HG03521 (cell line): Measurements from ENCODE around the gene ECEL1.
"Not testable (repeated sequence)": the region's sequence is repeated elsewhere in the genome, so short reads cannot be mapped to it uniquely, and the experiment has no call there.

Experiments
- ATAC-seq: cut with Tn5 transposase; IDR thresholded peaks from one replicate; pipeline ENCODE4 v1.9.1; 2021; ENCODE audit warnings: mild to moderate bottlenecking, moderate library complexity; ENCODE audit not compliant: unreplicated experiment

ECEL1 gene

DNA sequence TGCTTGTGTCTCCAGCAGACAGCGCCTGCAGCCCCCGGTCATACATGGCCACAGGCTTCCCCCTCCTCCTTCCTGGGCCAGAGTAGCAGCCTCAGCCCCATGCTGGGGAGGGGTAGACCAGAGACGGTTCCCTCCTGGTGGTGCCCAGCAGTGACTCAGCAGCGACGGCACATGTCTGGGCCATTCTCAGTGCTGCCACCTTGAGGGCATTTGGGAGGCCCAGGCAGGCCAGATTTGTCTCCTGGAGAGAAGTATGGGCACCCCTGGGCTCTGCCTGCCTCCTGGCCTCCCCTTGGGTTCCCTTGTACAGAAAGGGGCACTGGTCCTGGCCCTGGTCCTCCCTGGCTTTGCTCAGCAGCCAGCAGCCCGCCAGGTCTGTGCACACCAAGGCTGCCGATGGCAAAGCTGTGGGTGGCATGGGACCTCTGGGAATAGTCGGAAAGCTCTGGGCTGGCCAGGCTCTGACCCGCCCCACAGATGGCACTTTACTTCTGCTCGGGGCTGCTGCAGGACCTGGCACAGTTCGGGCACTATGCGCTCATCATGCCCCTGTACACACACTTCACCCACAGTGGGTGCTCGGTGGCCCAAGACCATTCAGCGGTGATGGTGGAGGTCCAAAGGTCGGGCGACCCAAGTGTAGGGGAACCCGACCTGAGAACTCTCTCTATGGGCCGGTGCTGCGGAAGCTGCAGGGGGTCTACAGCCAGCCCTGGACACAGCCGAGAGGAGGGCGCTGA lies 43.1 kb downstream of the ECEL1 start:
- no peak for ATAC-seq

DNA sequence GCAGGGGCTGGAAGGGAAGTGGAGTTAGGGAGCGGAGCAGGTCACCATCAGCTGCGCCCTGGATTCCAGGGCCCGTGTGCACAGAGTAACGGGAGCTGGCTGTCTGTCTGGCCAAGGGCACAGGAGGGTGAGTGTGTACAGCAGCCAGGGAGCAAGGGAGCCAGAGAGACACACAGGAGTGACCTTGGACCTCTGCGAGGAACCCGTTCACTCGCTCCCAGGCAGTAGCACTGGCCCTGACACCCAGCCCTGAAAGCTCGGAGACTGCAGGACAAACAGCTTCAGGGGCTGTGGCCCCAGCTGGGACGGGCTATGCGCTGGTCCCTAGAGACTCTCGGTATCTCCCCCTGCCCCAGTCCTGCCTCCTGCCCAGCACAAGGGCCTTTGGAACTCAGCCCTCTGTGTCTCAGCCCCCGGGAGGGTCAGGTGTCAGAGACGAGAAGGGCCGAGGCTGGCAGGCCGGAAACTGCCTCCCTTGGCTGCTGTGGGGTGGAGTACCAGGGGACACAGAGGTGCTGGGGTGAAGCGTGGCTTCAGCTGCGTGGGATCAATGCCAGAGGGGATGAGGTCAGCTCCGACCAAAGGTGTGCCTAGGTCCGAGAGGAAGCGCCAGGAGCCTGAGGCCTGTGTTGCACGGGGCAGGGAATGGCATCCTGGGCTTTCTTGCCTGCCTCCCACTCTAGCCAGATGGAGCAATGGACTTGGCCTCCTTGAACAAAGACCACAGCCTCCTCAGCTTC lies 43.8 kb downstream of the ECEL1 start:
- not testable (repeated sequence) for ATAC-seq

DNA sequence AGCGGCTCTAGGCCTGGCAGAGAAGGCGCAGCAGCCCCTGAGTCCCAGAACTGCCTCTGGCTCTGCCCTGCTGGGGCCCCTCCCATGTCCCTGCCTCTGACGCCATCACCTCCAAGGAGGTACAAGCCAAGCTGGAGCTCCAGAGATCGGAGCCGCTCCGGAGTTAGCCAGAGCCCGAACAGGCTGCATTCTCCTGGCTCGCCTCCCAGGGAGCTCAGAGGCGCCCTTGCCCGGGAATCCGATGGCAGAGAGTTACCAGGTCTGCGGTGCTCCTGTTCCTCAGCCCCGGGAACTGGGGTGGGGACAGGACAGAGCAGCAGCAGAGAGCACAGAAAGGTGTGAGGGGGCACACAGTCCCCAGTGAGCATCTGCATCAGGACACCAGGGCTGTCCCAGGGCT lies 44.6 kb downstream of the ECEL1 start:
- ATAC-seq: not testable (repeated sequence)

DNA sequence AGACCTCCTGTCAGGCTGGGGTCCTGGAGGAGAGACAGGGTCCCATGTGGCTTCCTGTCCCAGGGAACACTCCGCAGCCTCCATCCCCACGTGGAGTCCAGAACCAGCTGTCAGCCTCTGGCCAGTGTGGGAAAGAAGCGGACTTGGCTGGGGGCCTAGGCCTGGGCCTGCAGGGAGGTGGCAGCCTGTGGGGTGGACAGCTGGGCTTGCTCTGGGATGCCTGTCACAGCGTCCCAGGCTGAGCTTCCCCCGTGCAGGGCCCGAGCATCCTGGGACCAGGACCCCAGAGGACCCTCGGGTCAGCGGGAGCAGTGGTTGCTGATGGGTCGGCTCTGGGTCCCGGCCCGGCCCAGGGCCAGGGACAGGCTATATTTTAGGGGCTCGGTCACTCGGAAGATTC lies 45.2 kb downstream of the ECEL1 start:
- ATAC-seq: not testable (repeated sequence)

DNA sequence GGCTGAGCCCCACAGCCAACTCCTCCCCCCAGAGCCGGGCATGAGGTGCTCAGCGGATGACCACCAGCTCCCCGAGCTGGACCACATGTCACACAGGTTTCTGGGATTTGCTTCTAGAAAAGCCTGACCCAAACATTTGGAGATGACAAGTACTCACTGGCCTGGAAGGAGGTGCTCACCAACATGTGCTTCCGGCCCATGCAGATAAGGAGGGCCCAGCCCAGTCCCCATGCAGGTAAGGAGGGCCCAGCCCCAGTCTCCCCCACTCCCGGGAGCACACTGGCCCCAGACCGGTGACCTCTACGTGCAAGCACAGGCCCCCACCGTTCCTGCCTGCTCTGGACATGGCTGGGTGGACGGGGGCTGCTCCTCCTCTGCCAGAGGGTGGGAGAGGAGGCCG lies 45.7 kb downstream of the ECEL1 start:
- ATAC-seq: not testable (repeated sequence)

DNA sequence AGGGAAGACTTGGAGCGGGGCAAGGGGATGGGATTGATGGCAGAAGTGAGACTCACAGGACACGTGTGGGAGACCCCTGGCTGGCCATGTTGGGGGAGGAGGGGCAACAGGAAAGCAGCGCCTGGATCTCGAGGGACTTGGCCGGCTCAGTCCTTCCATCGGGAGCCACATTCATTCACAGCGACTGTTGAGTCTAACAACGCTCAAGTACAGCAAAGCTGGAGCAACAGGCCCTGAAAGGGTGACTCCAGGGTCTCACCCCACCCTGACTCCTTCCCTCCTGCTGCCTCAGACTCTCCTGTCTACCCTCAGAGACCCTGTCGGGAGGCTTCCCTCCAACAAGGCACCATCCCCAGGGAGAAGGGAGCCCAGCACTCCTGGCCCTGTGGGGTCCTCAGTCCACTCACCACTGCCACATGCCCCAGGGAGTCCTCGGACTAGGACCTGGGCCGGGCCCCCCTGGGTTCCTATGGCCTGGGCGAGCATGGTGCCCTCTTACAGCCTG lies 46.4 kb downstream of the ECEL1 start:
- no peak for ATAC-seq

DNA sequence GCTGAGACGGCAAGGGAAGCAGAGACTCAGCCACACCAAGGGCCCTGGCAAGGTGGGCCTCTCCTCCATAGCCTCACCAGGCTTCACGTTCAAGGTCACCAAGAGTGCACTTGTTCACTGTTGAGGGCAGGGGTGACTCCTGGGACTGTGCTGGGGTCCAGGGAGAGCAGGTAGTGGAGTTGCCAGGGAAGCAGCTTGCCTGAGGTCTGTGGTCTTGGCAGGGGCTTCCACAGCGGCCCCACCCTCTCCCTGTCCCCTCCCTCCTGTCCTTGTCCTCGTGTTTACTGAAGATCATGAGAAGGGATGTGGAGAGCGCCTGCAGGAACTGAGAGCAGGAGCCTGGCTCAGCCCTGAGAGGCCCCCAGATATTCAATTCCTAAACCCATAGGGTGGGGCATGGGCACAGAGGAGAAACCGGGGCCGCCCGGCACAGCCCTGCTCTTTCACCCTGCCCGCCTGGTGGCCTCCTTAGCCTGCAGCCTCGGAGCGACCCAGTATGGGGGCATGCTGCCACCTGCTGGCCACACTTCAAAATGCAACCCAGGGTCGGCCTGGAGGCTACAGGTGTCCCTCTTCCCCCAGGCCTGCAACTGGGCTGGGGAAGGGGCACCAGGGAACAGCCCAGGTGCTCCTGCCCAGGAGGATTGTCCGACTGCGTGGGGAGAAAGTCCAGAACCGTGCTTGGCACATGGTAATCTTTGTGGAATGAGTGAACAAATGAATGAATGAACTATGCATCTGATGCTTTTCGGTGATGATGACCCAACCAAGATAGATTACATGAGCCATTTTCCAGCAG lies 47.2 kb downstream of the ECEL1 start:
- ATAC-seq: peak; percentile 73

DNA sequence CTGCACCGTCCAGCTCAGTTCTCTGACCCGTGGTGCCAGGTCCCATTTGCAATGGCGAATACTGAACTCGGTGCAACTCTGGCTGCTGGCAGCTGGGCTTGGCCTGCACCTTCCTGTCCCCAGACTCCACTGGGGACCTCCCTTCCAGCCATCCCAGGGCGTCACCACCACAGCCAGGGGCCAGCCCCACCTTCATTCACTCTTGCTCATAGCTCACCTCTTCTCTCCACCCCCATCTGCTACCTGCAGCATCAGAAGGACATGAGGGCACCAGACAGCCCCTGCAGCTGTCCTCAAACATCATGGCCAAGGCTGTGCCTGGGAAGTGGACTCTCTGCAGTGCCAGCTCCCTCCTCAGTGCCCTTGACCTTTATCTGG lies 47.9 kb downstream of the ECEL1 start:
- ATAC-seq: no peak

DNA sequence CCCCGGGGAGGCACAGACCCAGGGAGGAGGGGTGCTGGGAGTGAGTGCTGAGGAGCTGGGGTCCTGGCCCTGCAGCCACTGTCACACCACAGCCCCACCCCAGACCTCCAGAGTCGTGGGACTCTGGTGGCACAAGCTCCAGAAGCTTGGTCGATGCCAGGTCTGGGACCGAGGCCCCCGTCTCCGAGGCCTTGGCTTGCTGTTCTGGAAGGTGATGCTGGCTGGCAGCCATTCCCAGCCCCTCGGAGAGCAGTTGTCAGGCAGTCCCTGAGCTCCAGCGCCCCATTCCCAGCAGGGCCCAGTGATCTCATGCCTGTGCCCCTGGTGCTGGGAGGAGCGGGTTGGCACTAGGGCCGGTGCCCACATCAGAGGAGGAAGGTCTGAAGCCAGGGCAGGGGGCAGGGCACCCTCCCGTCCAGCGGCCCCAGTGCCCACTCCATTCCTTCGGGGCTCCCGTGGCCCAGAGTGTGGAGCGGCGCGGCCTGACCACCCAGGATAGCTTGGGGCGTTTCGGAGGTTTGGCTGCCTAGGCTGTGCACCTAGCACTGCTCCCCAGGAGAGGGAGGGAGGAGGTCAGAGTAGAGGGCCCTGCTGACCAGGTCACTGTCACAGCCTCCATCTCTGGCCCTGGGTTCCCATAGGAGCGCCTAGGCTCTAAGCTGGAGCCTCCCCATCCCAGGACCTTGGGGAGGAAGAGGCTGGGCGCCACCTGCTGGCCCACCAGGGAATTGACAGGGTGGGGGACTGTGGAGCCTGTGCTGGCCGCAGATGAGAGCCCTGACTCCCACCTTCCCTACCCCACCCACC lies 48.5 kb downstream of the ECEL1 start:
- ATAC-seq: no peak

DNA sequence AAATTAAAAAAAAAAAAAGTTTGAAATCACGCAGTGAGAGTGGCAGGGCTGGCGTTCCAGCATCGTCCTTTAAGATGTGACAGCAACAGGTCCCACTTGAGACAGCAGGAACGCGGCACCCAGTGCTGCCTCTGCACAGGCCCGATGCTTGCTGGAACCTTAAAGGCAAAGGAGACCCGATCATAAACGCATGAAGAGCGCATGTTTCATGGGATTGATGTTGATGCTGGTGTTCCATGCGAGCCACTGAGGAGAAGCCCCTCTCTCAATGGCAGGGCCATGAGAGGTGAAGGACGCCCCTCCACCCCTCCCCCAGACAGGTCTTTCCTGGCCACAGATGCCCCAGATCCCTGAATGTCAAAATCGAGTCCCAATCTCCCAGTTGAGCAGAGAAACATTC lies 49.5 kb downstream of the ECEL1 start:
- ATAC-seq: no peak

DNA sequence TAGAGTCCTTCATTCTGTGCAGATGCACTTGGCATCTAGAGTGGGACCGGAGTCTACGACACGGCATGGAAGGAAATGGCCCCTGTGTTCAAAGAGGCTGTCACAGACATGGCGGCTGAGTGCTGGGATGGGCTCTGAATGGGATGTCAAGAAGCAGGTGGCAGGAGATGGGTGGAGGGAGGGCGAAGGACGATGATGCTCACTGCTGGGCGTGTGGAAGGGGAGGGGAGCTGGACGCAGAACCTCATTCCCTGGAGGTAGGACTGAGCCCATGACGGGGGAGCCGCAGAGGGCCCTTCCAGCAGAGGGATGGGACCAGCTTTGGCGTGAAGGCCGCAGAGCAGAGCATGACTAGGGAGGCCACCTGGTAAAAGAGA lies 50.5 kb downstream of the ECEL1 start:
- no peak for ATAC-seq

DNA sequence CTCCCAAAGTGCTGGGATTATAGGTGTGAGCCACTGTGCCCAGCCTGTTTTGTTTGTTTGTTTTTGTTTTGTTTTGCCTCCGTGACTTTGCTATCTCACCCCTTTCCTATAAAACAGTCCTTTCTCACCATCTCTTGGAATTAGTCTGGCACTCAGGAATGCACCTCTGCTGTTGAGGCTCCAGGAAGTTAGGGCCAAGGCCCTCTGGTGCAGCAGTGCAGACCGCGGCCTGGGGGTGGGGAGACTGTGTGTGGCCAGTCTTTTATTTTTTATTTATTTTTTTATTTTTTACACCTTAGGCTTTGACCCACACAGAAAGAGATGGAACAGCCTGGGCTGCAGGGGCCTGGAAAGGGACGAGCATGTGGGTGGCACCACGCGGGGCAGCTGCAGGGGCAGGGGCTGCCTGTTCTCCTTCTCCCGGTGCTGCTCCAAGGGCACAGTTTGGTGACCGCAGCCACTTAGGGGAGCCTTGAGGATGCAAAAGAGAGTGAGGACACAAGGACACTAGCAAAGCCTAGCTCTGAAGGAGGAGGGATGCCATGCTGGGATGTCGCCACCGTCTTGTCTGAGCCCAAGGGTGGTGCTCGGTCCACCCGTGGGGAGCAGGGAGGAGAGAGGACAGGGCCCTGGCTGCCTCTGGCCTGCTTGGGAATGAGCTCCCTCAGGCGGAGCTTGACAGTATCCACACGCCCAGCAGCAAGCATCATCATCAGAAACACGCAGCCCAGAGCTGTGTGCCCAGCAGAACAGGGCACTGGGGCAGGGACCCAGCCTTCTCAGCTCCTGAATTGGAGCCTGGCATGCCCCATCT lies 51.0 kb downstream of the ECEL1 start:
- no peak for ATAC-seq

DNA sequence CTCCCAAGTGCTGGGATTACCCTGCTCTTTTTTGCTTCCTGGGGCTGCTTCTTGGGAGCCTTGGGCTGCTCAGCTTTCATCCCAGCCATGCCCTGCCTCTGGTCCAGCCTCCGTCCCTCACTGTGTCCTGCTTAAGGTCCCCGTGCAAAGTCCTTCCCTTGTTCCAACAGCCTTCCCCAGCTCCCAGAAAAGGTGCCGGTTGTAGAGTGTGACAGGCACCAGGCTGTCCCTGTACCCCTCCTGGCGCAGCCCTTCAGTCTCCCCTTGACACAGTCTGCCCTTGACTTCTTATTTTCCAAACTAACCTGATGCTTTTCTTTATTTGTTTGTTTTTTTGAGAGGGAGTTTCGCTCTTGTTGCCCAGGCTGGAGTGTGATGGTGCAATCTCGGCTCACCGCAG lies 51.8 kb downstream of the ECEL1 start:
- no peak for ATAC-seq

DNA sequence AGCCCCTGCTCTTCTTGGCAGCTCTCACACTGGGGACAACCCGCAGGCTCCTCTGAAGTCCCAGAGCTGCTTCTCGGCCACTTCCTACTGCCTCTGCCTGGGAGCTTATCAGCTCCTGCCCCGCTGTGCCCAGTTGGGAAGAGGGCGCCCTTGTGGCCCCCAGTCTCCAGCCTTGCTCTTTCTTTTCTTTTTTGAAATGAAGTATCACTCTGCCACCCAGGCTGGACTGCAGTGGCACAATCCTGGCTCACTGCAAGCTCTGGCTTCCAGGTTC lies 52.3 kb downstream of the ECEL1 start:
- ATAC-seq: no peak

DNA sequence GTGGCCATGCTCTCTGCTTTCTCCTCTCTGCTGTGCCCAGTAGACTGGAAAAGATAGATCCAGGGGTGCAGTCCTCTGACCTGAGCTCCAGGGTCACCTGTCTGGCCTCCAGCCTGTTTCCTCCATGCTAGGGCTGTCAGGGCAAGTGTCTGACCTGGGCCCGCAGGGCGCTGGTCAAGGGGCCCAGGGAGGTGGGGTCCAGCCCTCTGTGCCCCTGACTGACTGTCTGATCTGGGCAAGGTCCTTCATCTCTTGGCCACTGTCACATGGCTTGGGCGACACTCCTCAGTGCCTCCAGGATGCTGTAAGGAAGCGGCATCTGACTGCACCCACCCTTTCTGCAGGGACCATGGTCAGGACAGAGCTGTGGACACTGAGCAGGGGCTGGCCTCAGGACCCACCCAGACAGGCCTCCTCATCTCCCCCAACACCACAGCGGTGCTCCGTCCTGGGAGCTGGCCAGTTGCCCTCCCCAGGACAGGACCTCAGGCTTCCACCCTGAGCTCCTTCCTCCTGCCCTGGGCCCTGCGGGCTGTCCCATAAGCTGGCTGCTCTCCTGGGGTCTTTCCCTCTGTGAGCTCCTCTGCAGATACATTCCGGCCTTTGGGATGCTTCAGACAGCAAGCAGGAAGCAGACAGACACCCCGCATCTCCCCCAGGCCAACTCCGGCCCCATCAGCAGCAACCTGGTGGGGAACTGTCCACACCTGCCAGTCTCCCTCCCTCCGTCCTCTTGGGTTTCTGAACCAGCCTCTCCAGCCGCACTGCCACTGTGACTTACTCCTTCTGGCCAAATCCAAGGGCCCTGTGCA lies 52.9 kb downstream of the ECEL1 start:
- no peak for ATAC-seq

DNA sequence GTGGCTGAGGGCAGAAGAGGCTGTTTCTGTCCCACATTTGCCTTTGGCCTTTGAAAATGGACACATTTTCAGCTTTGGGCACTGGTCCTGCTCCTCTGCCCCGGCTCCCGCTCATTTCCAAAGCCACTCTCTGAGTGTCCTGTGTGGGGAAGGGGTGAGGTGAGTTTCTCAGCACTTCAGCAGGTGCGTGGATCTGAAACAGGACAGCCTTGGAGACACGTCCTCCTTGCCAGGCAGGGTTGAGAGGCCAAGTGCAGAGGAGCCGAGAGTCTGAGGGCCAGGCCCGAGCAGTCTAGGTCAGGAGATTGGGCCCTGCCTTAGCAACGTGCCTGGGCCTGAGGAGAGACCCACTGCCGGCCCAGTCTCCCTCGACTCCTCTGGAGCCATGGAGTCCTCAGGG lies 53.5 kb downstream of the ECEL1 start:
- no peak for ATAC-seq

DNA sequence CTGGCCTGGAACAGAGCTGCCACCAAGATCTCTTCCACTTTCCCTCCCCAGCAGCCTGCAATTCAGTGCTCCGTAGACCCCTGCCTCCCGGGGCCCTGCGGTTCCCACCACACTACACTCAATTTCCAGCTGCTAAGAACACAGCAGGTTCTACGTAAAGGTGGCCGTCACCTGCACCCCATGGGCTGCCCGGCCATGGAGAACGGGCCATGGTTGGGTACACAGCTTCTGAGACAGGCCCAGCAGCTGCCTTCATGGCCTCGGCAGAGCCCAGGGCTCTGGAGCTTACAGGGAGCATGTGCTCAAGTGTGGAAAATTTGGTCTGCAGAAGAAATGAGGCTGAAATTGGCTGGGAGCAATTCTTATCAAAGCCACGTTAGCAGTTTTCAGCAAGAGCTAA lies 54.0 kb downstream of the ECEL1 start:
- ATAC-seq: not testable (repeated sequence)

DNA sequence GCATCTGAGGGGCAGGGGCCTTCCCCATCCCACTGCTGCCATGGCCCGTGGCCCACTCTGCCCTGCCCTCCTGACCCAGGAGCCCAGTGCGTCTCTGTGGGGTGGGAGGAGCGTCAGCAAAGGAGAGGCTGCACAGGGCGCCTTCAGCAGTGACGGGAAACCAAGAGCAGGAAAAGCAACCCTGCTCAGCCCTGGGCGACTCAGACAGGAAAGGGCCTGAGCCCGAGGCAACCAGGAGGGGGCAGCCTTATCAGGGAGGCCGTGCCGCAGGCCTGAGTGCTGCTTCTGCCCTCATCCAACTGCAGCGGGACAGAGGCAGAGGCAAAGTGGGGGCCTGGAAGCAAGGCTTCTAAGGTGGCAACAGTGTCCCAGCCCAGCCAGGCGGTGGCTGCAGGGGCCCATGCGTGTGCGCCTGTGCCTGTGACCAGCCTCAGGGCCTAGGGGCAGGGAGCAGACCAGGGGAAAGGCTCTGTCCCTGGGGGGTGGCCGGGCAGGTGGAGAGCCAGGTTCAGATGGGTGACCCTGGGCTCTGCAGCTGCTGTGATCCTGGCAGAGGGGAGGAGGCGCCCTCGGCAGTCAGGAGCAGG lies 54.9 kb downstream of the ECEL1 start:
- ATAC-seq: no peak
